Measurements from ENCODE around the gene MTM1.

The MTM1 gene

DNA sequence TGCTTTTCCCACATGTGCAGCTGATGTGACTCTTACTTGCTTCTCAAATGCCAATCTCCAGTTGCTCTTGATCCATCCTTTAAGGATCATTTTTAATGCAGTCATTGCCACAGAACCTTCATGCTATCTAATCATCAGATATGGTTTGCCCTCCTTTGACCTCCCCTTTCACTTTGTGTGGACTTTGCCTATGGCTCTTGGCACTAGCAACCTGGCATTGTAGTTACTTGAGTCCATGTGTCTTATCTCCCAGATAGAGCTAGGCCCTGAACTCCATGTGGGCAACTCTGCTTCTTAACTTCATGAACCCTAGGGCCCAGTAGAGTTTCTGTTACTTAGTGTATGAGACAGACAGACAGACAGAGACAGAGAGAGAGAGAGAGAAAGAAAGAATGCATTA lies 41.6 kb downstream of the MTM1 start:
- no peak for DNase-seq

- DNase-seq, result no peak
Observed at GRCh38 chrX:150610446-150610845, 42.0 kb downstream of the MTM1 start.

GRCh38 chrX:150615356-150615755 lies 46.9 kb downstream of the MTM1 start:
- no peak for DNase-seq

- no peak for DNase-seq
Observed at GRCh38 chrX:150616179-150616862, 47.9 kb downstream of the MTM1 start.

DNA sequence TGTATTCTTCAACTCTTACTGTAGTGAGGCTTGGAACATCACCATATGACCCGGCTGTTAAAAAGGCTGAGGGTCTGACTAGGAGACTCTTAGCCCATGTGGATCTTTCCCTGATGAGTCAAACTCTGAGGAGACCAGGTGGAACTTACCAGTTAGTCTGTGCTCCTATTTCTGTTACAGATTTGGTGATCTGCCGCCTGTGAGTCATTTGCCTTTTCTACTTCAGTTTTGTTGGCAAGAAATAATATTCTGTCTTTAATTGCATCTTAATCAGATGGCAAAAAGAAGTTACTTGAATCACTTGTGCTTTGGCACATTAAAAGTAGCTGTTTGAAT lies 48.4 kb downstream of the MTM1 start:
- no peak for DNase-seq

GRCh38 chrX:150621652-150622051 lies 53.2 kb downstream of the MTM1 start:
- DNase-seq, result no peak

DNA sequence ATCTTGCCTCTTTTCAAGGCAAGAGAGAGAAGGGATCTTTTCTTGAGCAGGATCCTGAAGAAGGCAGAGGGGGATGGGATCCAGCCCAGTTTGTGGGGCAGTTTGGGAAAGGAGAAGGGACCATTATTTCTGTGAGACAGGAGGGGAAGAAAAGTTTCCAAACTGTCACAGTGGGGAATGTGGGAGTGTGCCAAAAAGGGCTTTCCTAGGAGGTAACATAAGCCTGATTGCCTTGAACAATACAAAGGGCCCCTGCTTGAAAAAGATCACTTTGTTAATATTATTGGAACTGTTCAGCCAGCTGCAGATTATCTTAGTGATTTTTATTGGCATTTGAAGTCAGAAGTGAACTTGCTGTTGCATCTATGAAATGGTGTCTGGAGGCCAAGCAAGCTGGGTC lies 55.2 kb downstream of the MTM1 start:
- DNase-seq, result no peak

GRCh38 chrX:150625097-150625496 lies 56.7 kb downstream of the MTM1 start:
- no peak for DNase-seq

DNA sequence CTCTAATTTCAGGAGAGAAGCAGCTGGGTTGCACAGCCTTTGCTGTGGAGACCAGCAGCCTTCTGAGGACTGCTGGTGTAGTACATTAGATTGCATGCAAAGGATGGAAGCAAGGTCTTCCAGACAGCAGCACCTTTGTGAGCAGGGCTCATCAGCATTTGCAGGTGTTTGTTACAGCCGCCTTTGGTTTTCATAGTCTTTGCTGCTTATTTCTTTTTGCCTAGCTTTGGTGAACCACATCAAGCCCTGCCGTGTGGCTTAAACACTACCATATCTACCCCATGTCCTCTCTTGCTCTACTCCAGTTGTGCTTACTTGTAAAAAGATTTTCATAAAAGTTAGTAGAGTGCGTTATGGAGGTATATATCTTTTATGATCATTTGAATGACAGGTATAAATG lies 57.5 kb downstream of the MTM1 start:
- DNase-seq, result no peak

DNA sequence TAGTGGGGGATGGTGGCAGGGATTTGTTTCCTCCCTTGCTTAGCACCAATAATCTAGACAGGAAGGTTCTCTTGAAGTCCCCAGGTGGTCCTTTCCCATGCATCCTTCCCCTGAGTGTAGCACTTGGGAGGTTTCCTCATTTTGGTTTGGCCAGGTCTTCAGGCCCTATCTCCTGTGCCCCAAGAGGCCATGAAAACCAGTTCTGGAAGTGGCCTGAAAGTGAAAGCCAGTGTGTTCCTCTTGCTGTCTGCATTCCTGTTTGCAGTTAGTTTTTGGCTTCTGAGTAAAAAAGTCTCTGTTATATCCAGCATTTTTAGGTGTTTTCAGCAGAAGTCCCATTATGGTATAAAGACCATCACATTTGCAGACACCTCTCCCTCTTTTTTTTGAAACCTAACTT lies 59.5 kb downstream of the MTM1 start:
- no peak for DNase-seq

GRCh38 chrX:150635952-150636351 lies 67.5 kb downstream of the MTM1 start:
- DNase-seq, result no peak

DNA sequence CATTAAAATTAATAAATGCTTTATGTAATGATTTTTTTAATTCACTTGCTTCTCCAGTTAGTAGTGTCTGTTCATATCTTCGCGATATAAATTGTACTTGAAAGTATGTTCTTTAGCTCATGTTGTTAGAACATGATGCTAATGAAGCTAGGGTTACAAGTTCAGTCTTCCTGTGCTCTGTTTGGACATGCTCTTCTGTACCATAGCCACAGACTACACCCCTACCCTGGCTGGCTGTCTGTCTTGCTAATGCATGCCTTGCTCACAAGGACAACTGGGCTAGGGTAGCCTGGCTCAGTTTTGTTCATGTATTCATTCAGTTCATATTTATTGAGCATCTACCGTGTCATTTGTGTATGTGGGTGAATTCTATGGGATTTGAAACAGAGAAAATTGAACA lies 74.0 kb downstream of the MTM1 start:
- no peak for DNase-seq

DNA sequence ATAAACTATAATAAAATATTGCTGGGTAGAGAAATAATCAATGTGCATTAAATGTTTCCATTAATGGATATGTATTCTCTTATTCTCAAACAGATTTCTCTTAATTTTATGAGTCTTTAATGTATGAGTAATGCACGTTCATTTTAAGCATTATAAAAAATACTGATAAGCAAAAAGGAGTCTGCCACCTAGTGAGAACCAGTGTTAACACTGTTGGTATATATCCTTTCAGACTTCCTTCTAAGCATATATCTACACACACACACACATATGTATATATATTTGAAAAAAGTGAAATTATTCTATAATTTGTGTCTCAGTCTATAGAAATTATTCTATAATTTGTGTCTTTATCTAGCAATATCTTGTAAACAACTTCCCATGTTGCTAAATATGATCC lies 74.8 kb downstream of the MTM1 start:
- no peak for DNase-seq

DNA sequence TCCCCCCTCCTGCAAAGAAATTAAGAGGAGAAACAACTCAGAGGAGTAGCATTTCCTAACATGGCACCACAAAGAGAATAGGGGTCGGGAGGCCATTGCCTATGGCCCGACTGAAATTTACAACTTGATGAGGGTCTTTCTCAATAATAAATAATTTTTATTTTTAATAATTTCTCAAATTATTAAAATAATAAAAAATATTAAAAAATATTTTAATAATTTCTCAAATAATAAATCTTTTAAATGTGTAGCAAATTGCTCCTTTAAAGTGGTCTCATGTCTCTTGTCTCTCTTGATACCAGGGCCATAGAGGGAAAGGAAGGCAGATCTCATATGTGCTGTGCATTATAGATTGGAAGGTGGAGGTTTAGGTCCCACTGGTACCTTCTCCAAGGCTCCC lies 75.5 kb downstream of the MTM1 start:
- DNase-seq, result no peak

DNA sequence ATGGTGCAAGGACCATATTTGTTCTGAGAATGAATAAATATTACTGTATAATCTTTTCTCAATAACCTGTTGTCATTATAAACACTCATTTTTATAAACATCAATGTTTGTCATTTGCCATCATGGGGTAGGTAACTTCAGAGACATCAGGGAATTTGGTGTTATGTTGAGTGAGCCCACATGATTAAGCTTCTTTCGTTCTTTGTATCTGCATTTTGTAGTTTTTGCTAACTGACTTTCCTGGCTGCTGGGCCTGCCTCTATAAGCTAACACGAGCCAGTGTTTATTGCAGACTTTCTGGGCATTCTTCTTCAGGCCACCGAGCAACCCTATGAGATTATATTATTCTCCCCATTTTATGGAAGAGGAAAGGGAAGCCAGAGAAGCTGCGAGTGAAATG lies 76.0 kb downstream of the MTM1 start:
- DNase-seq, result no peak

- no peak for DNase-seq
Observed at GRCh38 chrX:150647331-150647730, 78.9 kb downstream of the MTM1 start.

DNA sequence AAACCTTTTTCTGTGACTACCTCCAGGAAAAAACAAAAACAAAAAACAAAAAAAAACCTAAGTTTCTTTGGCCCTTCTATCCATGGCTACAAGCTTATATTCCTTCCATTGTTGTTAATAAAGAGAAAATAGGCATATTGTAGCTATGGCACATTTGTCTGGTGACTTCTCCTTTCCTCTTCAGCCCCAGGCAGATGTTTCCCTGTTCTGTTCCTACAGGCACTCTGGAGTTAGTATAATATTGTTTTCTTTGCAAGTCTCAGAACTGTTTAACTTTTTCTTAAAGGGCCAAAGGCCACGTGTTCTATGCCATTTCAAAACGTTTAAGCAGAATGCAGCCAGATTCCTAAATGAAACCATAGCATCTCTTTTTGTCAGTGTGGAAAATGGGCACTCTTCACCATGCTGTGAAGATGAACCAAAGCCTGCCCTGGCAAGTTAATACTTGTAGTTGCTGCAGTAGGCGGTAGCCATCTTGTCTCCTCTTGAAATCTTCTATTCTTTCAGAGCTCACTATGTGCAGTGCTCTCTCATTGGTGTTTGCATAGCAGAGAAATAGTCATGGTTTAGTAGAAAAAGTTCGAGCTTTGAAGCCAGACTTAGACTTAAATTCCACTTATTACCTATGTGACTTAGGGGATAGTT lies 80.0 kb downstream of the MTM1 start:
- no peak for DNase-seq

DNA sequence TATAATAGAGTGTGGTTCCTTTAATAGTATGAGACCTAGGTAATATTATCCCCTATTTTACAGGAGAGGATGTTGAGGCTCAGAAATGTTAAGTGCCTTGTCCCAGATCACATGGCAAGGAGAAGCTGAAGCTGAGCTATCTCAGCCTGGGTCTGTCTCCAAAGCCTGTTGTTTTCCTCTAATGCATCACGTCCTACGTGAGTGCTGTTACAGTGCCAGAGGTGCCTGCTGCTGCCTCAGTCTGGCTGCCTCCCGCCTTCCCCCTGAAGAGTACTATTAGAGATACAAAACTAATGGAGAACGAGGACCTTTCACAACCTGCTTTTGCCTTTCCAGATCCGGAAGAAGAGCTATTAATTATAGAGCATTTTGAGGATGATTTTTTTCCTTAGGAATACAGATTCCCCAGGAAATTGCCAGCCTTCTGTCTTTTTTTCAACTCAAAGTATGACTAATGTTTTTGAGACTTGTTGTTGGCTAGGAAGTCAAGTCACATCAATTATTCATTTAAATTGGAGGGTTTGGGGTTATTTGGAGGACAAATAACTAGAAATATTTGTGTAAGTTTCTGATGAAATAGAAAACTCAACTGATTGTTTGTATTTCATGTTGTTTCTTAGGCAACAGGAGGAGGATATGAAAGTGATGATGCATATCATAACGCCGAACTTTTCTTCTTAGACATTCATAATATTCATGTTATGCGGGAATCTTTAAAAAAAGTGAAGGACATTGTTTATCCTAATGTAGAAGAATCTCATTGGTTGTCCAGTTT lies 80.9 kb downstream of the MTM1 start:
- DNase-seq, result no peak

DNA sequence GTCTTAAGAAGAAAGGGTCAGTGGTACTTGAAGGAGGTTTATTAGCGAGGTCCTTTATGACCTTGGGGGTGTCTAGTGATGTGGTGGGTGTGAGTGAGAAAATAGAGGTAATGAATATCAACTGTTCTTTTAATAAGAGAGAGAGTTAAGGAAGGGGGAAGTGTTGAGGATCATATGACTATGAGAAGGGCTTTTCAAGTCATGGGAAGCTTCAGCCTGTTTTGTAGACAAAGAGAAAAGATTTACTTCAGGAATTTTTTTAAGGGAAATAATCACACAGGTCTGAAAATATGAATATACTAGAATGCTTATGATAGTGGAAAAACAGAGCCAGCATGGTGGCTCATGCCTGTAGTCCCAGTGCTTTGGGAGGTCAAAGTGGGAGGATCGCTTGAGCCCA lies 83.5 kb downstream of the MTM1 start:
- DNase-seq, result no peak

DNA sequence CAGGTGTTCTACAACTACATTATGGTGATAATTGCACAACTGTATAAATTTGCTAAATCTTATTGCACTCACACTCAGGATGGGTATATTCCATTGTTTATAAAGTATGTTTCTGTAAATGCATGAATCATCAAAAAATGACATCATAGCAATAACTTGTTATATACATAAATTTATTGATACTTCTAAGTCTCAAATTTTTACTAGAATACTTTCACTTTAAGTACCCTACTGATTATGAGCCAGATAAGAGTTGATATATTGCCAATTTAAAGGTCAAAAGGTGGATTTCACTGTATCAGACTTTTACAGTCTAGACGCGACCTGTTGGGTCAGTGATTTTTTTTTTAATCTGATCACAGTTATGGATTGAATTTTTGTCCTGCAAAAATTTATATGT lies 87.4 kb downstream of the MTM1 start:
- no peak for DNase-seq

GRCh38 chrX:150663073-150663472 lies 94.7 kb downstream of the MTM1 start:
- no peak for DNase-seq

DNA sequence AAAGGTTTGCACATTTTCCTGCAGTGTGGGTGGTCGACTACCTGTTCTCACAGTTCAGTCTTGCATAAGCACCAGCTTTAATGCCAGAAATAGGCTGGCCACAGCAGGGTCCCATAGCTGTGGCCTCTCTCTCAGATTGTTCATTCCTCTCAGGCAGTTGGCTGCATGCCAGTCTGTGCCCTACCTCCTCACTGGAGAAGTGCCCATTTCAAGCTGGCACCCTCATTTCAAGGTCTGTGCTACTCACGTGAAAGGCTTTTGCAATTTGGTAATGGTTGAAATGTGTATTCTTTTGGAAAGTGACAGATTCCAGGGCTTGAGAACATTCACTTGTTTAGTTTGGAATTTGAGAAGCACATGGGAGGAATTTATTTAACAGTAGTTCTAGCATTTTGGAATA lies 95.9 kb downstream of the MTM1 start:
- DNase-seq, result no peak

DNA sequence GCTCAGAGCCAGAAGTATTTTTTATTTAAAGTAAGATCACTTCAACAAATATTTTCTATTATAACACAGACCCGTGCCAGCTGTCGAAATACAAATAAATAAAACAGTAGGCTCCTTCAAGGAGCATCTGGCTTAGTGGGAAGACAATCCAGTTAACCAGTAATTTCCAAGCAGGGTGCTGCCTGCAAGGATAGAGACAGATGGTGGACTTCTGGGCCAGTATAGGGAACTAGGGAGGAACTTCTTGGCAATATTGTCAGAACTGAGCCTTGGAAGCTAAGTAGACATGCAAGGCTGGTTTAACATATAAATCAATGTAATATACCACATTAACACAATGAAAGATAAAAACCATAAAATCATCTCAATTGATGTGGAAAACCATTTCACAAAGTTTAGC lies 107.8 kb downstream of the MTM1 start:
- DNase-seq, result no peak

DNA sequence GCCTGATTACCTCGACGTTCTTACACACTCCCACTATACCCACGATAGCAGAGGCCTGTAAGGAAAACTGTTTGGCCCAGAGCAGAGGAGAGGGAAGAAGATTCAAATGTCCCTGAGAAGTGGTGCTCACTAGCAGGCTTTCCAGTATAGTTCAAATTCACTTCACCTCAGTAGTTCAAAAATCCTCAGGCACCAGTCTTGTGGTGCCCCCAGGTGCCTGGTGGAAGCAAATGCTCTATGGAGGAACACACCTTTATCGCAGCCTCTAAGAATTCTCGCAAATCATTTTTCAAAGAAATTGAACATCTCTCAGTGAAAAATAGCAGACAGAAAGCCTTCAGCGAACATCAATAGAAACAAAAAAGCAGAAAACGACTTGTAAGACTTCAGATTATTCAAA lies 112.6 kb downstream of the MTM1 start:
- DNase-seq, result no peak

DNA sequence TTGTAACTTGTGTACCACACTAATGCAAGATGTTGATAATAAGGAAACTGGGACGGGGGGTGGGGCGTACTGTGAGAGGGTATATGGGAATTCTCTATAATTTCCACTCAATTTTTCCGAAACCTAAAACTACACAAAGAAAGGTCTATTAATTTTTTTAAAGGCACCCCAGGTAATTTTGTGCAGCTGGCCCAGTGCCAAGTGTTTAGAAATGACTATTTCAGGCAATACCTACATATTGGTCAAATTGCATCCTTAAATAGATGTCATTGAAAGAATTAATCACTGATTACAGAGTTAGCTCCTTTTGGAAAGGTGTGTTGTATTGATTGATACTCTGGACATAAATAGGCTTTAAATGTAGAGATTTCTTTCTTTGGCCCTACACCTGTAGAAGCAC lies 114.7 kb downstream of the MTM1 start:
- DNase-seq, result no peak

Data from activated naive CD4-positive, alpha-beta T cell treated with Interleukin-2 at 50 U/mL for 16 hours (primary cell).